GM18907 (cell line): ENCODE data around the gene AMACR.
"Not testable (repeated sequence)": the region's sequence is repeated elsewhere in the genome, so short reads cannot be mapped to it uniquely, and the experiment has no call there.

ENCODE experiments used
- ATAC-seq: cut with Tn5 transposase; IDR thresholded peaks from one replicate; pipeline ENCODE4 v1.9.1; 2021; ENCODE audit warnings: mild to moderate bottlenecking, moderate library complexity; ENCODE audit not compliant: unreplicated experiment

The AMACR gene

GRCh38 chr5:33975852-33976251 is 32.0 kb downstream of the AMACR start:
- no peak for ATAC-seq

GRCh38 chr5:33973271-33973670 is 34.6 kb downstream of the AMACR start:
- no peak for ATAC-seq

- peak; percentile 82 for ATAC-seq
Observed at GRCh38 chr5:33969572-33970452, 38.0 kb downstream of the AMACR start.

- no peak for ATAC-seq
Observed at GRCh38 chr5:33968211-33969005, 39.4 kb downstream of the AMACR start.

- no peak for ATAC-seq
Observed at GRCh38 chr5:33966805-33967204, 41.0 kb downstream of the AMACR start.

- ATAC-seq, result peak; percentile 56
Observed at GRCh38 chr5:33964132-33964700, 43.6 kb downstream of the AMACR start.

- ATAC-seq, result no peak
Observed at GRCh38 chr5:33958176-33958575, 49.7 kb downstream of the AMACR start.

GRCh38 chr5:33957577-33958150 is 50.2 kb downstream of the AMACR start:
- no peak for ATAC-seq

- ATAC-seq, result not testable (repeated sequence)
Observed at GRCh38 chr5:33952175-33952574, 55.7 kb downstream of the AMACR start.

- no peak for ATAC-seq
Observed at GRCh38 chr5:33944543-33945132, 63.2 kb downstream of the AMACR start.

- ATAC-seq, result no peak
Observed at GRCh38 chr5:33941090-33941489, 66.8 kb downstream of the AMACR start.

GRCh38 chr5:33939556-33940262 is 68.1 kb downstream of the AMACR start:
- ATAC-seq, result no peak

GRCh38 chr5:33938881-33939280 is 69.0 kb downstream of the AMACR start:
- no peak for ATAC-seq

- ATAC-seq, result no peak
Observed at GRCh38 chr5:33938507-33938796, 69.4 kb downstream of the AMACR start.

- no peak for ATAC-seq
Observed at GRCh38 chr5:33937707-33938506, 69.9 kb downstream of the AMACR start.

GRCh38 chr5:33937017-33937706 is 70.7 kb downstream of the AMACR start:
- ATAC-seq, result no peak

- ATAC-seq, result no peak
Observed at GRCh38 chr5:33936381-33937016, 71.4 kb downstream of the AMACR start, which contains the start of gene RXFP3. RXFP3 (plus strand) TSS chr5:33936386; CDS start chr5:33936741, 355 bp downstream.
